Right lobe of liver (tissue), 4 donors: ENCODE measurements around the gene PSG2.
"Not testable (repeated sequence)": the region's sequence is repeated elsewhere in the genome, so short reads cannot be mapped to it uniquely, and the experiment has no call there.

Experiments used
- POLR2A ChIP-seq: fragments of 450-650 bp; IDR thresholded peaks from one replicate; pipeline ENCODE4 v1.6.1; 2017; ENCODE audit warnings: antibody characterized with exemption, mild to moderate bottlenecking
- TF ChIP-seq, protein P1 (sequence below), 4 donors: fragments of 200-600 bp in 3 of 4; fragments of 450-650 bp in 1 of 4; IDR thresholded peaks; one replicate each; pipeline versions ENCODE4 v1.5.1 to v1.8.0; 2016 to 2022; ENCODE audit warnings: antibody characterized with exemption in 4 of 4, mild to moderate bottlenecking in 2 of 4
- donor health status: DM: no; HTN: no; CAD: no.
- donor health status: DM: no; HTN: no; CAD: no.
- donor health status: DM: no; HTN: yes; CAD: no.

DNA sequence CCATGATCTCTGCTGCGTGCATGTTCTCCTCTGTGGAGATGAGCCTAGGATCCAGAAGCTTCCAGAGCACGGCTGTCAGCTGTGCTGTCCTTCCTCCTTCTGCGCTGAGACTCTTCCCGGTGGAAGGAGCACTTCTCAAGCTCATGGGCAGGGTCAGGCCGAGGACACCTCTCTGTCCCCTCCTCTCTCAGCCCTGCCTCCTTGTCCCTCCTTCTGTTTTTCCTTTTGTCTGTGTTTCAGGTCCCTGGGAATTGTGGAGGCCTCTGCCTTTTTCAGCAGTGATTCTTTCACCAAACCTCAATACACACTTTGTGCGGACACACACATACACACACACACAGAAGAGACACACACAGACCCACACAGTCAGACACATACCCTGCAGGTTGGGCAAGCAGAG is 56.1 kb downstream of the PSG2 start, which contains the start of gene PSG11:
- TF ChIP-seq, protein P1, sequence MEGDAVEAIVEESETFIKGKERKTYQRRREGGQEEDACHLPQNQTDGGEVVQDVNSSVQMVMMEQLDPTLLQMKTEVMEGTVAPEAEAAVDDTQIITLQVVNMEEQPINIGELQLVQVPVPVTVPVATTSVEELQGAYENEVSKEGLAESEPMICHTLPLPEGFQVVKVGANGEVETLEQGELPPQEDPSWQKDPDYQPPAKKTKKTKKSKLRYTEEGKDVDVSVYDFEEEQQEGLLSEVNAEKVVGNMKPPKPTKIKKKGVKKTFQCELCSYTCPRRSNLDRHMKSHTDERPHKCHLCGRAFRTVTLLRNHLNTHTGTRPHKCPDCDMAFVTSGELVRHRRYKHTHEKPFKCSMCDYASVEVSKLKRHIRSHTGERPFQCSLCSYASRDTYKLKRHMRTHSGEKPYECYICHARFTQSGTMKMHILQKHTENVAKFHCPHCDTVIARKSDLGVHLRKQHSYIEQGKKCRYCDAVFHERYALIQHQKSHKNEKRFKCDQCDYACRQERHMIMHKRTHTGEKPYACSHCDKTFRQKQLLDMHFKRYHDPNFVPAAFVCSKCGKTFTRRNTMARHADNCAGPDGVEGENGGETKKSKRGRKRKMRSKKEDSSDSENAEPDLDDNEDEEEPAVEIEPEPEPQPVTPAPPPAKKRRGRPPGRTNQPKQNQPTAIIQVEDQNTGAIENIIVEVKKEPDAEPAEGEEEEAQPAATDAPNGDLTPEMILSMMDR (IDR thresholded peaks at IDR 0.05): not testable (repeated sequence)
- TF ChIP-seq POLR2A: not testable (repeated sequence)
